Stimulated activated CD8-positive, alpha-beta memory T cell treated with anti-CD3 and anti-CD28 coated beads, Interleukin-15, amount 100 ng/mL, for 1 hour (primary cell): ENCODE measurements around the gene FOLH1.
"Not testable (repeated sequence)": the region's sequence is repeated elsewhere in the genome, so short reads cannot be mapped to it uniquely, and the experiment has no call there.

ENCODE experiments used
- DNase-seq: peaks from one replicate; pipeline ENCODE4 v3.0.0-alpha.2; 2020; ENCODE audit warnings: low read depth

Gene FOLH1

GRCh38 chr11:49208006-49208721 lies at the start of gene FOLH1:
FOLH1 (minus strand) TSS chr11:49208602; CDS start chr11:49208409, 193 bp downstream.
- no peak for DNase-seq

GRCh38 chr11:49255148-49255547 lies 46.7 kb upstream of the FOLH1 start:
- not testable (repeated sequence) for DNase-seq

- not testable (repeated sequence) for DNase-seq
Measured at GRCh38 chr11:49251212-49251611, 42.8 kb upstream of the FOLH1 start.

GRCh38 chr11:49250398-49251115 lies 42.2 kb upstream of the FOLH1 start:
- not testable (repeated sequence) for DNase-seq

GRCh38 chr11:49249363-49249762 lies 41.0 kb upstream of the FOLH1 start:
- DNase-seq = not testable (repeated sequence)

- not testable (repeated sequence) for DNase-seq
Measured at GRCh38 chr11:49233685-49234084, 25.3 kb upstream of the FOLH1 start.

GRCh38 chr11:49233019-49233418 lies 24.6 kb upstream of the FOLH1 start:
- not testable (repeated sequence) for DNase-seq

GRCh38 chr11:49231725-49232124 lies 23.3 kb upstream of the FOLH1 start:
- not testable (repeated sequence) for DNase-seq

GRCh38 chr11:49230534-49230933 lies 22.1 kb upstream of the FOLH1 start:
- DNase-seq = not testable (repeated sequence)

GRCh38 chr11:49230001-49230400 lies 21.6 kb upstream of the FOLH1 start:
- not testable (repeated sequence) for DNase-seq

- not testable (repeated sequence) for DNase-seq
Measured at GRCh38 chr11:49229136-49229535, 20.7 kb upstream of the FOLH1 start.

- DNase-seq = not testable (repeated sequence)
Measured at GRCh38 chr11:49225255-49225785, 16.9 kb upstream of the FOLH1 start.

- no peak for DNase-seq
Measured at GRCh38 chr11:49221112-49221511, 12.7 kb upstream of the FOLH1 start.

GRCh38 chr11:49213026-49213560 lies 4.7 kb upstream of the FOLH1 start:
- no peak for DNase-seq

- not testable (repeated sequence) for DNase-seq
Measured at GRCh38 chr11:49206999-49207398, 1.4 kb downstream of the FOLH1 start.

GRCh38 chr11:49202287-49202976 lies 6.0 kb downstream of the FOLH1 start:
- DNase-seq = no peak

GRCh38 chr11:49196775-49197174 lies 11.6 kb downstream of the FOLH1 start:
- not testable (repeated sequence) for DNase-seq

GRCh38 chr11:49196002-49196401 lies 12.4 kb downstream of the FOLH1 start:
- DNase-seq = not testable (repeated sequence)

- not testable (repeated sequence) for DNase-seq
Measured at GRCh38 chr11:49190287-49190686, 18.1 kb downstream of the FOLH1 start.

GRCh38 chr11:49186225-49186624 lies 22.2 kb downstream of the FOLH1 start:
- DNase-seq = not testable (repeated sequence)

- DNase-seq = not testable (repeated sequence)
Measured at GRCh38 chr11:49185597-49185996, 22.8 kb downstream of the FOLH1 start.

GRCh38 chr11:49184756-49185155 lies 23.6 kb downstream of the FOLH1 start:
- not testable (repeated sequence) for DNase-seq
